ENCODE data around the gene KHSRP. TPM values are rescaled to one million over a fixed set of nuclear protein-coding genes. Genes with fewer than 3 reads are reported as not detected.

Gene KHSRP
- total RNA-seq, 1 donor from 2014 or later, result 152 TPM

GRCh38 chr19:6378041-6378440 is 46.6 kb downstream of the KHSRP start:
- Histone ChIP-seq H3K36me3 (peaks cover 37 to 45% of the 10 kb centered on the region in 2 donors), H3K4me1 (peaks cover 3 to 11% of the 10 kb centered on the region in 2 donors), H3K27me3 (no peaks in the 10 kb centered on the region), H3K27ac (peak overlapping the region in 1 of 2 donors; percentile 28), H3K9me3 (no peaks in the 10 kb centered on the region), H3K4me3 (no peak overlapping the region)
- no peak for TF ChIP-seq CTCF (IDR thresholded peaks at IDR 0.05)
- intact Hi-C loops (cut with DNase I), result no loop called here
- DNase-seq (ENCODE audit: low spot score in 2 of 2), result no peak

GRCh38 chr19:6376512-6377190 is 48.0 kb downstream of the KHSRP start:
- H3K27ac ChIP-seq, result no peak overlapping the region
- no peaks in the 10 kb centered on the region for H3K27me3 ChIP-seq
- H3K9me3 ChIP-seq, result no peaks in the 10 kb centered on the region
- no peak overlapping the region for H3K4me3 ChIP-seq
- TF ChIP-seq CTCF (IDR thresholded peaks at IDR 0.05), result no peak
- intact Hi-C loops (cut with DNase I), result no loop called here
- peaks cover 25 to 33% of the 10 kb centered on the region in 2 donors for H3K36me3 ChIP-seq
- DNase-seq (ENCODE audit: low spot score in 2 of 2), result no peak
- H3K4me1 ChIP-seq, result peaks cover 3 to 11% of the 10 kb centered on the region in 2 donors

- TF ChIP-seq CTCF (IDR thresholded peaks at IDR 0.05), result no peak
- H3K4me1 ChIP-seq, result peaks cover 3 to 11% of the 10 kb centered on the region in 2 donors
Measured at GRCh38 chr19:6375411-6376010, 49.1 kb downstream of the KHSRP start, which contains the start of gene PSPN. PSPN (minus strand) TSS chr19:6375933; CDS start chr19:6375849, 84 bp downstream.

GRCh38 chr19:6374711-6375410 is 49.8 kb downstream of the KHSRP start:
- Histone ChIP-seq H3K9me3 (no peaks in the 10 kb centered on the region), H3K4me1 (peaks cover 3 to 11% of the 10 kb centered on the region in 2 donors), H3K27me3 (no peaks in the 10 kb centered on the region), H3K4me3 (no peak overlapping the region), H3K36me3 (peaks cover 7 to 15% of the 10 kb centered on the region in 2 donors), H3K27ac (no peak overlapping the region)
- intact Hi-C loops (cut with DNase I), result loop anchor here (5.0 kb wide), 4 partner anchors 178 to 1552 kb away; partner anchors contain the start of genes CTXN1, NDUFA11, PEX11G and VMAC
- no peak for TF ChIP-seq CTCF (IDR thresholded peaks at IDR 0.05)
- DNase-seq (ENCODE audit: low spot score in 2 of 2), result no peak

More at GRCh38 chr19:6375411-6376010, 49.1 kb downstream of the KHSRP start, which contains the start of gene PSPN:
- Histone ChIP-seq H3K27me3 (no peaks in the 10 kb centered on the region), H3K4me3 (no peak within 1 kb of the TSS), H3K36me3 (peaks cover 14 to 22% of the 10 kb centered on the region in 2 donors), H3K27ac (no peak within 1 kb of the TSS), H3K9me3 (no peaks in the 10 kb centered on the region)
- intact Hi-C loops (cut with DNase I), result no loop called here
- DNase-seq (ENCODE audit: low spot score in 2 of 2), result no peak

DNA sequence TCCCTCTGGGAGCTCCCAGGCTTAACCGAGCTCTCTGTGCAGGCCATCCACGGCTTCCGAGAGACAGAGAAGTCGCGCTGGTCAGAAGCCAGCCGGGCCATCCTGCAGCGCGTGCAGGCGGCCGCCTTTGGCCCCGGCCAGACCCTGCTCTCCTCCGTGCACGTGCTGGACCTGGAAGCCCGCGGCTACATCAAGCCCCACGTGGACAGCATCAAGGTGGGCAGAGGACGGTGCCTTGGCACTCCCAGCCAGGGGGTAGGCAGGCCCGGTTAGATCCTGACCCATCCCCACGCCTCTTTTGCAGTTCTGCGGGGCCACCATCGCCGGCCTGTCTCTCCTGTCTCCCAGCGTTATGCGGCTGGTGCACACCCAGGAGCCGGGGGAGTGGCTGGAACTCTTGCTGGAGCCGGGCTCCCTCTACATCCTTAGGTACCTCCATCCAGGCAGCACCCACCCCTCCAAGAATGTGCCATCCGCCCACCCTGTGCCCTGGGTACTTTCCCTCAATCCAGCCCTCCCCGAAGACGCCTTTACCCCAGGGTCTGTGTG is 50.4 kb downstream of the KHSRP start:
- no peak for DNase-seq (ENCODE audit: low spot score in 2 of 2)
- intact Hi-C loops (cut with DNase I), result loop anchor here (5.0 kb wide), 4 partner anchors 177 to 1553 kb away; partner anchors contain the start of genes CTXN1, NDUFA11, PEX11G and VMAC

More for the DNA sequence above, 50.4 kb downstream of the KHSRP start:
- peak overlapping the region; percentile 93 to 99 for H3K27ac ChIP-seq
- H3K9me3 ChIP-seq, result no peaks in the 10 kb centered on the region
- peak overlapping the region in 1 of 2 donors; percentile 75 for H3K4me3 ChIP-seq
- peaks cover 1 to 9% of the 10 kb centered on the region in 2 donors for H3K36me3 ChIP-seq
- peaks cover 3 to 11% of the 10 kb centered on the region in 2 donors for H3K4me1 ChIP-seq
- H3K27me3 ChIP-seq, result no peaks in the 10 kb centered on the region
- TF ChIP-seq CTCF (IDR thresholded peaks at IDR 0.05), result no peak

All from ascending aorta (tissue), 2 donors.